Measurements from ENCODE around the gene RAD51B. TPM values are rescaled to one million over a fixed set of nuclear protein-coding genes. Genes with fewer than 3 reads are reported as not detected.
A peak's percentile ranks its signal among the peaks of the same experiment; 100 is the strongest.

RAD51B gene
- total and polyA plus RNA-seq, 9 of the 15 experiments (the other 6 are each of a cell fraction or from before 2014, with no cell fraction given), result 8.5 to 17.3 (median 11.3) TPM

GRCh38 chr14:68015356-68016254, 196.0 kb downstream of the RAD51B start:
- Histone ChIP-seq H3K4me1 (replicated peaks in 1 of 2; ENCODE audit: control insufficient read depth in 2 of 2, insufficient read depth in 2 of 2, low read length in 2 of 2) (no peaks in the 10 kb centered on the region), H3K9me3 (replicated peaks; ENCODE audit: control insufficient read depth, insufficient read depth, low read depth, low read length) (no peaks in the 10 kb centered on the region; the same call in 1 of the 2 replicates), H4K20me1 (replicated peaks; ENCODE audit: control insufficient read depth, insufficient read depth, low read length) (no peaks in the 10 kb centered on the region), H3K9ac (ENCODE audit: insufficient read depth in 1 of 2, low read depth in 2 of 2, low read length in 2 of 2) (no peak overlapping the region), H3K27ac (ENCODE audit: extremely low read depth, low read depth, low read length) (no peak overlapping the region), H2AFZ (ENCODE audit: low read depth, low read length) (no peak overlapping the region), H3K9me1 (ENCODE audit: control insufficient read depth, insufficient read depth, low read length) (no peaks in the 10 kb centered on the region), H3K27me3 (ENCODE audit: control insufficient read depth in 2 of 2, insufficient read depth in 2 of 2, low read length in 2 of 2) (no peaks in the 10 kb centered on the region), H3K4me3 (no peak overlapping the region), H3K4me2 (ENCODE audit: insufficient read depth, low read length) (no peak overlapping the region), H3K79me2 (ENCODE audit: control insufficient read depth, insufficient read depth, low read length) (no peaks in the 10 kb centered on the region), H3K36me3 (ENCODE audit: control insufficient read depth, insufficient read depth, low read length) (no peaks in the 10 kb centered on the region)
- BruUV-seq (replicated peaks), result no TSS peak
- ChIA-PET CTCF (ENCODE audit: low intra/inter-chr PET ratio) (no interaction called here), POLR2A (no interaction called here)
- WGBS (ENCODE audit: insufficient coverage, low coverage, missing lambda C conversion rate), result 49% methylated on average over 11 of the region's 12 CpGs
- in situ Hi-C loops (cut with MboI), result no loop called here
- DNase-seq (ENCODE audit: extremely low read depth in 1 of 4, low spot score in 3 of 4) (no peak), ATAC-seq (no peak), FAIRE-seq (no peak)
- intact Hi-C loops (cut with micrococcal nuclease), result no loop called here
- TF ChIP-seq ETS1 (conservative IDR thresholded peaks at IDR 0.05; ENCODE audit: control insufficient read depth, low read depth, low read length) (no peak), ZNF431 (CRISPR knock-in tag; IDR thresholded peaks at IDR 0.05) (peak; percentile 84), ZBTB33 (CRISPR knock-in tag; IDR thresholded peaks at IDR 0.05) (peak; percentile 74; the same call in 1 of the 2 replicates)

All from K562 (cell line).